H9 (cell line): ENCODE measurements around the gene COA1. TPM values are rescaled to one million over a fixed set of nuclear protein-coding genes. Genes with fewer than 3 reads are reported as not detected.

Source experiments
- DNase-seq: peaks from one replicate; pipeline ENCODE4 v3.0.0-alpha.2; 2017
- H2AFZ ChIP-seq: one replicate; pipeline ENCODE4 v1.6.1; 2013; ENCODE audit warnings: mild to moderate bottlenecking, low read length, control low read depth, moderate library complexity
- H2AK5ac ChIP-seq: 2 replicates; pipeline ENCODE4 v1.6.1; 2013; ENCODE audit warnings: low read length, control low read depth, mixed read lengths; ENCODE audit not compliant: insufficient read length
- H2BK120ac ChIP-seq: one replicate; pipeline ENCODE4 v1.6.1; 2013; ENCODE audit warnings: low read depth, mild to moderate bottlenecking, low read length, control low read depth, inconsistent platforms; ENCODE audit not compliant: poor library complexity, severe bottlenecking
- H2BK12ac ChIP-seq: 2 replicates; pipeline ENCODE4 v1.6.1; 2013; ENCODE audit warnings: low read length, control low read depth, mixed read lengths, low read depth; ENCODE audit not compliant: insufficient read length
- H2BK15ac ChIP-seq: 2 replicates; pipeline ENCODE4 v1.6.1; 2013; ENCODE audit warnings: low read depth, low read length, control low read depth
- H2BK20ac ChIP-seq: one replicate; pipeline ENCODE4 v1.6.1; 2013; ENCODE audit warnings: low read depth, mild to moderate bottlenecking, low read length, control low read depth, inconsistent platforms; ENCODE audit not compliant: poor library complexity, severe bottlenecking
- H2BK5ac ChIP-seq: 2 replicates; pipeline ENCODE4 v1.6.1; 2013; ENCODE audit warnings: low read length, control low read depth, mixed read lengths; ENCODE audit not compliant: insufficient read length
- H3K14ac ChIP-seq: 2 replicates; pipeline ENCODE4 v1.6.1; 2013; ENCODE audit warnings: low read length, control low read depth; ENCODE audit not compliant: insufficient read depth
- H3K18ac ChIP-seq: 2 replicates; pipeline ENCODE4 v1.6.1; 2013; ENCODE audit warnings: low read depth, mild to moderate bottlenecking, mixed read lengths, low read length, control low read depth; ENCODE audit not compliant: insufficient read length
- H3K23ac ChIP-seq: 2 replicates; pipeline ENCODE4 v1.6.1; 2013; ENCODE audit warnings: low read length, control low read depth, mixed read lengths, low read depth; ENCODE audit not compliant: insufficient read length
- H3K23me2 ChIP-seq: 2 replicates; pipeline ENCODE4 v1.6.1; 2013; ENCODE audit warnings: low read depth, mild to moderate bottlenecking, mixed read lengths, low read length, control low read depth; ENCODE audit not compliant: insufficient read length, poor library complexity, severe bottlenecking
- H3K27ac ChIP-seq: 2 replicates; pipeline ENCODE4 v1.5.1; 2013; ENCODE audit warnings: low read length, control low read depth, mixed read lengths, low read depth; ENCODE audit not compliant: insufficient read length
- H3K27me3 ChIP-seq: 2 replicates; pipeline ENCODE4 v1.6.1; 2013; ENCODE audit warnings: low read length, control low read depth, inconsistent platforms; ENCODE audit not compliant: insufficient read depth
- H3K4ac ChIP-seq: 2 replicates; pipeline ENCODE4 v1.6.1; 2013; ENCODE audit warnings: low read depth, mild to moderate bottlenecking, control low read depth, inconsistent platforms, low read length, moderate library complexity
- H3K4me1 ChIP-seq: 2 replicates; pipeline ENCODE4 v1.6.1; 2013; ENCODE audit warnings: low read length, control low read depth, inconsistent platforms; ENCODE audit not compliant: insufficient read depth
- H3K4me2 ChIP-seq: 2 replicates; pipeline ENCODE4 v1.6.1; 2013; ENCODE audit warnings: low read length, control low read depth, mixed read lengths; ENCODE audit not compliant: insufficient read length, insufficient read depth
- H3K56ac ChIP-seq: 2 replicates; pipeline ENCODE4 v1.6.1; 2013; ENCODE audit warnings: low read depth, mild to moderate bottlenecking, mixed read lengths, low read length, control low read depth; ENCODE audit not compliant: insufficient read length
- H3K79me1 ChIP-seq: 2 replicates; pipeline ENCODE4 v1.6.1; 2013; ENCODE audit warnings: low read depth, mild to moderate bottlenecking, moderate library complexity, low read length, control low read depth, inconsistent platforms; ENCODE audit not compliant: insufficient read depth, poor library complexity, severe bottlenecking
- H3K79me2 ChIP-seq: 2 replicates; pipeline ENCODE4 v1.6.1; 2013; ENCODE audit warnings: low read length, control low read depth, inconsistent platforms; ENCODE audit not compliant: insufficient read depth
- H3K9ac ChIP-seq: 2 replicates; pipeline ENCODE4 v1.6.1; 2013; ENCODE audit warnings: low read length, control low read depth, mixed read lengths; ENCODE audit not compliant: insufficient read length; ENCODE audit errors: extremely low read depth
- H3K9me3 ChIP-seq: one replicate; pipeline ENCODE4 v1.6.1; 2013; ENCODE audit warnings: low read depth, low read length, inconsistent platforms; ENCODE audit not compliant: control insufficient read depth
- H3T11ph ChIP-seq: one replicate; pipeline ENCODE4 v1.6.1; 2013; ENCODE audit warnings: mild to moderate bottlenecking, low read length, control low read depth, inconsistent platforms
- H4K20me1 ChIP-seq: one replicate; pipeline ENCODE4 v1.6.1; 2013; ENCODE audit not compliant: control insufficient read depth, insufficient read length, insufficient read depth
- H4K5ac ChIP-seq: 2 replicates; pipeline ENCODE4 v1.6.1; 2013; ENCODE audit warnings: low read depth, mild to moderate bottlenecking, mixed read lengths, low read length, control low read depth; ENCODE audit not compliant: insufficient read length
- H4K8ac ChIP-seq: replicated peaks from 2 replicates; pipeline ENCODE4 v1.6.1; 2013; ENCODE audit warnings: low read length, control low read depth, mixed read lengths, low read depth; ENCODE audit not compliant: insufficient read length
- H4K91ac ChIP-seq: 2 replicates; pipeline ENCODE4 v1.6.1; 2013; ENCODE audit warnings: low read depth, mild to moderate bottlenecking, moderate library complexity, mixed read lengths, low read length, control low read depth; ENCODE audit not compliant: insufficient read length
- H3K27ac Mint-ChIP-seq, 3 experiments: 2 replicates in 2 of 3; 3 replicates in 1 of 3; pipeline ENCODE4 v1.8.0; 2020 to 2021; ENCODE audit warnings: mixed read lengths in 3 of 3, mild to moderate bottlenecking in 1 of 3, moderate library complexity in 1 of 3
- H3K27me3 Mint-ChIP-seq: 2 replicates; pipeline ENCODE4 v1.8.0; 2021; ENCODE audit warnings: low read depth, mild to moderate bottlenecking, moderate library complexity, mixed read lengths
- H3K36me3 Mint-ChIP-seq, 3 experiments: 2 replicates in 2 of 3; 3 replicates in 1 of 3; pipeline ENCODE4 v1.8.0; 2020 to 2021; ENCODE audit warnings: low read depth in 3 of 3, mixed read lengths in 3 of 3; ENCODE audit not compliant: insufficient read depth in 1 of 3
- H3K4me1 Mint-ChIP-seq, 2 experiments: 2 replicates each; pipeline ENCODE4 v1.8.0; 2020; ENCODE audit warnings: mixed read lengths in 2 of 2
- H3K4me3 Mint-ChIP-seq, 2 experiments: 2 replicates in 1 of 2; 3 replicates in 1 of 2; pipeline ENCODE4 v1.8.0; 2020 to 2021; ENCODE audit warnings: mild to moderate bottlenecking in 2 of 2, mixed read lengths in 2 of 2, moderate library complexity in 1 of 2
- H3K9me3 Mint-ChIP-seq, 2 experiments: 2 replicates in 1 of 2; 3 replicates in 1 of 2; pipeline ENCODE4 v1.8.0; 2020; ENCODE audit warnings: mild to moderate bottlenecking in 2 of 2, mixed read lengths in 2 of 2, moderate library complexity in 1 of 2
- CTCF ChIP-seq: fragments of 200-600 bp; sonication (generic); conservative IDR thresholded peaks from 3 replicates; pipeline ENCODE4 v1.8.0; 2021; ENCODE audit warnings: antibody characterized with exemption, mild to moderate bottlenecking
- total RNA-seq: library from RNA; stranded (reverse); gene quantifications from 2 replicates; pipeline ENCODE4 v1.2.1, GENCODE V29; 2021

The COA1 gene
- total RNA-seq, 1 experiment from 2014 or later, result 138 TPM

- no peak overlapping the region for H3T11ph ChIP-seq
- H3K14ac ChIP-seq, result no peak overlapping the region
- H3K23me2 ChIP-seq, result no peaks in the 10 kb centered on the region
- Mint-ChIP-seq H3K9me3 (peaks cover 3 to 25% of the 10 kb centered on the region in 2 experiments; a peak in 4 of 5 replicates), H3K36me3 (peaks cover 4 to 20% (median 20%) of the 10 kb centered on the region in 3 experiments; a peak in 5 of 7 replicates), H3K4me3 (no peak overlapping the region), H3K4me1 (no peaks in the 10 kb centered on the region), H3K27ac (no peak overlapping the region), H3K27me3 (no peaks in the 10 kb centered on the region)
- no peak overlapping the region for H2BK20ac ChIP-seq
- H3K23ac ChIP-seq, result no peak overlapping the region
- no peaks in the 10 kb centered on the region for H4K20me1 ChIP-seq
- H3K4me2 ChIP-seq, result no peak overlapping the region
- TF ChIP-seq CTCF, result no peak
- no peak overlapping the region for H2BK5ac ChIP-seq
- no peak overlapping the region for H4K8ac ChIP-seq
- no peaks in the 10 kb centered on the region for H3K9me3 ChIP-seq
- no peak overlapping the region for H2AFZ ChIP-seq
- no peak overlapping the region for H3K56ac ChIP-seq
- H2BK120ac ChIP-seq, result no peak overlapping the region
- H2AK5ac ChIP-seq, result no peak overlapping the region
- no peak for DNase-seq
- no peak overlapping the region for H2BK15ac ChIP-seq
- peaks cover 13% of the 10 kb centered on the region; the same call in 1 of the 2 replicates for H3K79me2 ChIP-seq
- no peak overlapping the region for H3K4ac ChIP-seq
- H3K9ac ChIP-seq, result no peak overlapping the region
- no peaks in the 10 kb centered on the region for H3K27me3 ChIP-seq
- no peaks in the 10 kb centered on the region for H3K4me1 ChIP-seq
- H4K91ac ChIP-seq, result no peak overlapping the region
- no peak overlapping the region for H3K27ac ChIP-seq
- no peak overlapping the region for H2BK12ac ChIP-seq
- H3K79me1 ChIP-seq, result peaks cover 11% of the 10 kb centered on the region
- H3K18ac ChIP-seq, result no peak overlapping the region
- H4K5ac ChIP-seq, result no peak overlapping the region
These were observed 51.5 kb downstream of the COA1 start for GRCh38 chr7:43677864-43678263.
